Activated CD8-positive, alpha-beta memory T cell treated with anti-CD3 and anti-CD28 coated beads, Interleukin-2, amount 50 U/mL, for 48 hours (primary cell): ENCODE data around the gene MAGEB18.

Experiments used
- DNase-seq: peaks from one replicate; pipeline ENCODE4 v3.0.0-alpha.2; 2020

MAGEB18 gene

GRCh38 chrX:26138274-26138673, at the start of gene MAGEB18:
MAGEB18 (plus strand) TSS chrX:26138343; CDS start chrX:26138986, 643 bp downstream.
- no peak for DNase-seq

GRCh38 chrX:26100421-26100920, 37.7 kb upstream of the MAGEB18 start:
- no peak for DNase-seq

- no peak for DNase-seq
These were observed 29.0 kb upstream of the MAGEB18 start for GRCh38 chrX:26109142-26109541.

GRCh38 chrX:26146024-26146423, 7.9 kb downstream of the MAGEB18 start:
- no peak for DNase-seq

GRCh38 chrX:26160301-26160700, 22.2 kb downstream of the MAGEB18 start, which contains the start of gene MAGEB6B:
MAGEB6B (plus strand) TSS chrX:26160601; CDS start chrX:26160601, 0 bp downstream.
- DNase-seq, result no peak
